GM19043 (cell line): ENCODE data around the gene TMEM126A.
"Not testable (repeated sequence)": the region's sequence is repeated elsewhere in the genome, so short reads cannot be mapped to it uniquely, and the experiment has no call there.

ENCODE experiments used
- ATAC-seq: cut with Tn5 transposase; IDR thresholded peaks from one replicate; pipeline ENCODE4 v1.9.1; 2021; ENCODE audit warnings: low read depth; ENCODE audit not compliant: unreplicated experiment

Gene TMEM126A

DNA sequence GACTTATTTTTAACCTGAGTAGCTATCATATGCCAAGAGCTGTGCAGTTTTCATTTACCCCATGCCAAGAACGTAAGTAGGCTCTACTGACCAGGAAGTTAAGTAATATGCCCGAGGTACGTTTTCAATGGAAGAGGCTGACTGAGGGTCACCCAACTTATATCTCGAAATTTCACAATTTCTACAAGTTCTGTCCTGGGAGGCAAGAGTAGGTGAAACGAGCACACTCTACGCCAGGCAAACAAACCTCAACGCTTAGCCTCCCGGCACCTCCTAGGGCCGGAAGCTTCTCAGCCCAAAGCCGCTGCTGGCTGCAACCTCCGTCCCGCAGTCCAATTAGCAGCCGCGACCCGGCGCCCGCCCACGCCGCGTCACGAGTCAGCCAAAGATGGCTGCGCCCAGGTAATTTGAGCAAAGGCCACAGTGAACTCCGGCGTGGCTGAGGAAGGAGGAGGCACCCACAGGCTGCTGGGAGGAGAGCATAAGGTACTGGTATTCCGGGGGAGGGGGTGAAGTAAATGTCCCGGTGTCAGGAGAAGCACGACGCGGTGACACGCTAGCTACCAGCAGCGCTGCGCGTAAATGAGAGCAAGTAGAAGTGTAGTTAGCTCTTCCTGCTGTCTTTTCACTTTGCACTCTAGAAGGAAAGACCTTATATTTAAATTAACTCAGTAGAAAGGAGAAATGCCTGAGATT is at the start of gene TMEM126A:
Gene TMEM126A, plus strand, starts transcription at position 364 of the 696 bp plus-strand sequence. CDS start 2,289 bp downstream, outside the sequence.
- ATAC-seq, result peak; percentile 99

DNA sequence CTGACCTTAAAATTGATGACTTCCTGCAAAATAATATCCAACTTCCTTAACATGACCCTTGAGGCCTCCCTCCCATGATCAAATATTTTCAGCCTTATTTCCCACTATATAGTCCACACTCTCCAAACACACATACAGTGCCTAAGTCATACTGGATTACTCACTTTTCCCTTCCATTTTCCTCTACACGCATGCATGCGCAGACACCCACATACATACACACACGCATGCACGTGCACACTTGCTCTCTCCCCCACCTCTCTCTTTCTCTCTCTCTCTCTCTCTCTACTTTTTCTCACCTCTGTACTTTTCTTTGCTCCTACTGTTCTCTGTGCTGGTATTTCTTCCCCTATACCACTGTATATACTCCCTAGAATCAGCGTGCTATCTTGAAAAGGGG is 48.7 kb upstream of the TMEM126A start:
- no peak for ATAC-seq

DNA sequence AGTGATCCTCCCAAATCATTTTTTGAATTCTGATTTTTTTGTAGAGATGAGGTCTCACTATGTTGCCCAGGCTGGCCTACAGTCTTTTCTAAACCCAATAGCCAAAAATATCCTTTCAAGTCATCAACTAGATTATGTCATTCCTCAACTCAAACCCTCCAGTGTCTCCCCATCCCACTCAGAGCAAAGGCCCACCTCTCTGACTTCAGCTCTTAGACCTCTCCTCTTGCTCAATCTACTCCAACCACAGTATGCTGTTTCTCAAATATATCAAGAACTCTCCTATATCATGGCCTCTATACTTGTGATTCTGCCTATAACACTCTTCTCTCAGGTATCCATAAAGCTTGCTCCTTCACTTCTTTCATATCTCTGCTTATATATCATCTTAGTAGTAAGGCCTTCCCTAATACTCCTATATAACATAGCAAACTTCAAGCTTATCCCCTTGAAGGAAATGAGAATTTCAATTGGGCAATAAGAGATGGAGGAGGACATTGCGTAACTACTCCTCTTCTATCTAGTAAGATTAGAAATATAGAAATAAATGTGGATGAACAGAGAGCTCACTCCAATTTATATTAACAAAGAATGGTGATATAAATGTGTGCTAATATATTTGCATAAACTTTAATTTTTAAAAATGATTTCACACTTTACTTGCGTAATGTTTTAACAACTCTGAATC is 45.1 kb upstream of the TMEM126A start:
- no peak for ATAC-seq

DNA sequence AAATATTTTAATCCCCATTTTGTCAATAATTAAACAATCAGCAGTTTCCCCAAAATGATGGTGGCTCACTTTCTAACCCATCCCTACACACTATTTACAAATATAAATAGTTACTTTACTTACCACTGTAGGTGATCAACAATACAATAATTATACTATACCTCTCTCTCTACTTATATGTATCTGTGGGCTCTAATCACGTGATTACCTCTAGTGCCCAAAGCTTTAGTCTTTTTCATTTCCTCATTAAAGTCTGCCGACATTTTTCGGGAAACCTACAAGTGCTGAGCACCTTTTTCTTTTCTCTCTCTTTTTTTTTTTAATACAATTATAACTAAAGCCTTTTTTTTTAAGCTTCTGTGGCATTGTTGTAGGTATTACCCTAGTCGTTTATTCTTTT is 44.5 kb upstream of the TMEM126A start:
- ATAC-seq, result no peak

DNA sequence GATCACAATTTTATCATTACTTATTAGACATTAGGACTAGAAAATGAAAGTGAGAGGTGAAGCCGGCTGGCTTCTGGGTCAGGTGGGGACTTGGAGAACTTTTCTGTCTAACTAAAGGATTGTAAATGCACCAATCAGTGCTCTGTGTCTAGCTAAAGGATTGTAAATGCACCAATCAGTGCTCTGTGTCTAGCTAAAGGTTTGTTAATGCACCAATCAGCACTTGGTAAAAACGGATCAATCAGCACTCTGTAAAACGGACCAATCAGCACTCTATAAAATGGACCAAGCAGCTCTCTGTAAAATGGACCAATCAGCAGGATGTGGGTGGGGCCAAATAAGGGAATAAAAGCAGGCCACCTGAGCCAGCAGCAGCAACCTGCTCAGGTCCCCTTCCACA is 41.5 kb upstream of the TMEM126A start:
- ATAC-seq, result not testable (repeated sequence)

DNA sequence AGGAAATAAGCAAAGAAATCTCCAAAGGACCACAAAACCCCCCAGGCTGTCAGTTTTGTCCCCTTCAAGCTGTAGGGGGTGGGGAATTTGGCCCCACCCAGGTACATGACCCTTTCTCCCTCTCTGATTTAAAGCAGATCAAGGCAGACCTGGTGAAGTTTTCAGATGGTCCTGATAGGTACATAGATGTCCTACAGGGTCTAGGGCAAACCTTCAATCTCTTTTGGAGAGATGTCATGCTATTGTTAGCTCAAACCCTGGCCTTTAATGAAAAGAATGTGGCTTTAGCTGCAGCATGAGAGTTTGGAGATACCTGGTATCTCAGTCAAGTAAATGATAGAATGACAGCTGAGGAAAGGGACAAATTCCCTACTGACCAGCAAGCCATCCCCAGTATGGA is 39.1 kb upstream of the TMEM126A start:
- not testable (repeated sequence) for ATAC-seq

DNA sequence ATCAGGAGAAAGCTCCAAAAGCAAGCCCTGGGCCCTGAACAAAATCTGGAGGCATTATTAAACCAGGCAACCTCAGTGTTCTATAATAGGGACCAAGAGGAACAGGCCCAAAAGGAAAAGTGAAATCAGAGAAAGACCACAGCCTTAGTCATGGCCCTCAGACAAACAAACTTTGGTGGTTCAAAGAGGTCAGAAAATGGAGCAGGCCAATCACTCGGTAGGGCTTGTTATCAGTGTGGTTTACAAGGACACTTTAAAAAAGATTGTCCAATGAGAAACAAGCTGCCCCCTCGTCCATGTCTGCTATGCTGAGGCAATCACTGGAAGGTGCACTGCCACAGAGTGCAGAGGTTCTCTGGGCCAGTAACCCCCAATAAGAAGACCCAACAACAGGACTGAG is 38.5 kb upstream of the TMEM126A start:
- not testable (repeated sequence) for ATAC-seq

DNA sequence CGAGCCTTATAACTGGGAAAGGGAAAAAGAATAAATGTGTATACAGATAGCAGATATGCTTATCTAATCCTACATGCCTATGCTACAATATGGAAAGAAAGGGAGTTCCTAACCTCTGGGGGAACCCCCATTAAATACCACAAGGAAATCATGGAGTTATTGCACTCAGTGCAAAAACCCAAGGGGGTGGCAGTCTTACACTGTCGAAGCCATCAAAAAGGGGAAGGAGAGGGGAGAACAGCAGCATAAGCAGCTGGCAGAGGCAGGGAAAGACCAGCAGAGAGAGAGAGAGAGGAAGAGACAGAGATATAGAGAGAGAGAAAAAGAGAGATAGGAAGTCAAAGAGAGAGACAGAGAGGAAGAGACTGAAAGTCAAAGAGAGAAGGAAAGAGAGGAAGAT is 36.1 kb upstream of the TMEM126A start:
- not testable (repeated sequence) for ATAC-seq

DNA sequence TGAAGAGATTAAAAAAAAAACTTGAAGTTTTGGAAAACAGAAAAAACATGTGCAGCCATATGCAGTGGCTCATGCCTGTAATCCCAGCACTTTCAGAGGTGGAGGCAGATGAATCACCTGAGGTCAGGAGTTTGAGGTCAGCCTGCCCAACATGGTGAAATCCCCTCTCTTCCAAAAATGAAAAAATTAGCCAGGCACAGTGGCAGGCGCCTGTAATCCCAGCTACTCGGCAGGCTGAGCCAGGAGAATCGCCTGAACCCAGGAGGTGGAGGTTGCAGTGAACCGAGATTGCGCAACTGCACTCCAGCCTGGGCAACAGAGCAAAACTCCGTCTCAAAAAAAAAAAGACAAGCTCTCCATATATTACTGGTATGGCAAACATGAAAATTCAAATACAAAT is 28.3 kb upstream of the TMEM126A start:
- ATAC-seq, result no peak

DNA sequence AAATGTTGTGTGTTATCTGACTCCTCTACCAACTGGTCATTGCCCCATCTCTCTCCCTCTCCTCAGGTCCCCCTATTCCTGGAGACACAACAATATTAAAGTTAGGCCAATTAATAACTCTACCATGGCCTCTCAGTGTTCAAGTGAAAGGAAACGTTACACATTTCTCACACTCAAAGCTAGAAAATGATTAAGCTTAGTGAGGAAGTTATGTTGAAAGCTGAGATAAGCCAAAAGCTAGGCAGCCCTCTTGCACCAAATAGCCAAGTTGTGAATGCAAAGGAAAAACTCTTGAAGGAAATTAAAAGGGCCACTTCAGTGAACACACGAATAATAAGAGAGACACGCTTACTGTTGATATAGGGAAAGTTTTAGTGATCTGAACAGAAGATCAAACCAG is 27.5 kb upstream of the TMEM126A start:
- no peak for ATAC-seq

DNA sequence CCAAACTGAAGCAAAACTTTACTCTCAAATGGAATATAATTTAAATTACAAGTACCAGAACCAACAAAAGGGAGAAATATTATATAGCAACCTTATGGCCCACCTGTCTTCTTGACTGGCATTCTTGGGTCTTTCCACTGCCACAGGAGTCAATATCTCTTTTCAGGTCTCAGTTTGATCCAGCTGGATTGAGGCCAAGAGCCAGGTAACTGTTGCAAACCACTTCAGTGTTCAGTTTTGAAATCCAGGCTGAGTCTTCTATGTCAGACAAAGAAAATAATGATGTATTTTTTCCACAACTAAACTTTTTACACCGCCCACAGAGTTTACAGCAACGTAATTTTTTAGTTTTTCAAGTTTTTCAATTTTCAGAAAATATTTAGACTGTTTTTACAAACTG is 21.3 kb upstream of the TMEM126A start:
- no peak for ATAC-seq

DNA sequence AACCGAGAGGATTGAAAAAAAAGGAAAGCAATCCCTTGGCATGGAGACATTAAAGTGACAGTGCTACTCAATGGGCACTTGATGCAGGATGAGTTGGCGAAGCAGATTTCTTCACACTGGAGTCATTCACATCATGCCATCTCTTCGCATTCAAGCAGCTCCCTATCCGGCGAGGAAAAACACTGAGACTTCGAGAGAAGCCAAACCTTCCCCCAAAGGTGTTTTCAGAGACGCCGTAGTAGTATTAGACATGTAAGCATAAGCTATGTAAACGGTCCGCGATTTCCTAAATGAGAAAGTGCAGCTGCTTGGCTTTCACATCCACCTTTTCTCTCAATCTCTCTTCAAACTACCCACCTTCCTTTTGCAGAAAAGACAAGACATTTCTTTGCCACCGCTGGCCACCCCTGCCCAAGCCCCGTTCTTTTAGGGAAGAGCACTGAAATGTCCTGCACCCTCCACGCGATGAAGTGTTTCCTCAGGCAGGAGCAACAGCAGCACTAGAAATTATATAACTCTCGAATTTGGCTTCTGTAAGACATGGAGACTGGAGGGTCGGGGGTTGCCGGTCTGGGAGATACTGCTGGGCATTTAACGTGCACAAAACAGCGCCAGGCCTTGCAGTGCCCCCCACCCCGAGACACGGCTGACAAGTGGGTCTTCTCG is 20.3 kb upstream of the TMEM126A start, which contains the start of gene DLG2:
Gene DLG2, minus strand, starts transcription at position 13 of the 666 bp plus-strand sequence.
- ATAC-seq, result no peak

DNA sequence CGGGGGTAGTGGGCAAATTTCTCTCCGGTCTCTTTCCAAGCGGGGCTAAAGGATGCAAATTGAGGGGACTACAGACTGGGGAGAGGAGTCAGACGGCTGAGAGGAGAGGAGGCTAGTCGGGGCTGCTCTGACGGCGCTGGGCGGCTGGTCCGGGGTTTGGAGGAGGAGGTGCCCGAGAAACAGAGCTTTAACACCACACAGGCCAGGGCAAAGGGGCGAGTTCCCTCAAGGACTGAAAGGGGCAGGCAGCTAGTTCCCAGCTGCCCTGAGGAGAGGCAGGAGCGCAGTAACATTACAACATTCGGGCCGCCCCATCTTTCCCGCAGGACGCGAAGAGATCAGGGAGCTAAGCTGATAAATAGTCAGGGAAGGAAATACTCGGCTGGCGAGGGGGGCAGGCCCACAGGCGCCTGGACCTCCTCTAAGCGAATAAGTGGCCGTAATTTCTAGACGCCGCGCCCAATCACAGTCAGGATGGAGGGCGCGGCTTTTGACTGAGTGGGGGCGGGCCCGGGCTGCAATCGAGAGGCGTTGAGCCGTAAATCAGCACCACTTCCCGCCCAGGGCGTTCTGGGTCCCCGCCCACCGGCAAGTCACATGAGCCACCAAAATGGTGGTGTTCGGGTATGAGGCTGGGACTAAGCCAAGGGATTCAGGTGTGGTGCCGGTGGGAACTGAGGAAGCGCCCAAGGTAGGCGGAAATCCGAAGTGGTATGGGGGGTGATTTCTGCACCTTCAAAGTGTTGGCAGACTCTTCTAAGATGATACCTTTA is 19.6 kb upstream of the TMEM126A start, which contains the start of gene TMEM126B:
Gene TMEM126B, plus strand, starts transcription at position 596 of the 773 bp plus-strand sequence. Its CDS starts 15 bp downstream, at position 611.
- ATAC-seq, result peak; percentile 99

DNA sequence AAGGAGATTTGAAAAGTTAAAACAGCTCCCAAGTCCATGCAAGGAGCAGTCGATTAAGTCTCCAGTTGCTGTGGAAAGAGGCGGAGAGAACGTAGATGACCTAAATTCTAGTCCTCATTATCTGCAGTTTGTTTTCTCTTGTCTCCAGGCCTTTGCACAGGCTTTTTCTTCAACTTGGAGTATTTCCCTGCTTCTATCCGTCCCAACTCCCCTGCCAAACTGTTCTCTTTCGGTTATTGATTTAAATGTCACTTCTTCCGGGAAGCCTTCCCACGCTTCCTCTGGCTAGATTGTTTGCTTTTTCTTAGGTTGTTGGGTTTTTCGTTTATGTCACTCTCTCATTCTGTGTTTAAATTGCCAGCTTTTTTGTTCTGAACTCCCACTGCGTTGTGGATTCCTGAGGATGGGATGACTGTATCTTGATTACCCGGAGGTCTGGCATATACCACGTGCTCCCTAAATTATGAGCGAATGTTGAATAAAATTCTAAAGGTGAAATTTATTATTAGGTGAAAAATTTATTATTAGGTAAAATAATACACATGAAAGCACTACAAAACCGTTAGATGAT is 18.9 kb upstream of the TMEM126A start:
- ATAC-seq, result peak; percentile 4

DNA sequence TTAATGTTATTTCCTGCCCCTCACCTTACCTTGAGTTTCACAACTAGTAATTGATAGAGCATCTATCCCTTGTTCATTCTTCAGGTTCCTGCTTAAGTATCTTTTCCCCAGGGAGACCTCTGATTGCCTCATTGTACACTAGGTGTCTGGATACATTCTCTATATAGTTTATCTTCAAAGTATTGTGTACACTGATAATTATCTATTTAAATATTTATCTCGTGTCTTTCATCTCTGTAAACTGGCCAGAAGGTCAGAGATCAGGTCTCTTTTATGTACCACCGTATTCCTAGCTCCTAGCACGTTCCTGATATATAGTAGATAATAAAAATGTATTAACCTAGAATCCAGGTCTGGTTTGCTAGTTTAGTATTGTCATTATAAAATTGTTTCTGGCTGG is 13.0 kb upstream of the TMEM126A start:
- ATAC-seq, result no peak

DNA sequence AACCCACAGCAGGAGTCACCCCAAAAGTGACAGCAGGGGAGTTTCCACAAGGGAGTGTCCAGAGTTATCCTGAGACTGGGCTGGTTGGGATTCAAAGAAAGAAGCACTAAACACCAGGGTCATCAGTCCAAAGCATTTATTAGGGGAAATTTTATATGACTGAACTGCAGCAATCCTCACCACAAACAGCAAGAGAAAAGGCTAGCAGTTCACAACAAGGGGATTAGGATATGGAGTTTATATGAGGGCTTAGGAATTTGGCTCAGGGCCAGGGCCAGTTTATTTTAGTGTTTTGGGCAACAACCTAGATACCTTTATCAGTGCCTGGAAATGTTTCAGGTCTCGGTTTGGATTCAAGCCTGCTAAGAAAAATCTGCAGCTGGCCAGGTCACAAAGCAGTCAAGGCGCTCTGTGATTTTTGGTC is 4.6 kb upstream of the TMEM126A start:
- no peak for ATAC-seq

DNA sequence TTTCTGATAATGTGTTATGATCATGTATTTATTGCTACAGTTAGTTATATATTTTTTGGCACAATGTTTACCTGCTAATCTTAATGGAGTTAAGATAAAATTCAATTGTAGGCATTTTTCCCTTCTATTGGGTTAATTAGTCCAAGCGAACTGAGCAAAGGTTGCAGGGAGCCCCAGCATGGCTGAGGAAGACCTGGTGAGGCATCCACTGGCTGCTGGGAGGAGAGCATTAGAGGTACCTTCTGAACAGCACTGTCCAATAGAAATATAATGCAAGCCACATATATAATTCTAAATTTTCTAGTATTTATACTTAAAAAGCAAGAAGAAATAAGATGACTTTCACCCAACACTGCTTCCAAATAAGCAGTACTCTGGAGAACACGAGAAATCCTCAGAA is 689 bp upstream of the TMEM126A start:
- no peak for ATAC-seq

DNA sequence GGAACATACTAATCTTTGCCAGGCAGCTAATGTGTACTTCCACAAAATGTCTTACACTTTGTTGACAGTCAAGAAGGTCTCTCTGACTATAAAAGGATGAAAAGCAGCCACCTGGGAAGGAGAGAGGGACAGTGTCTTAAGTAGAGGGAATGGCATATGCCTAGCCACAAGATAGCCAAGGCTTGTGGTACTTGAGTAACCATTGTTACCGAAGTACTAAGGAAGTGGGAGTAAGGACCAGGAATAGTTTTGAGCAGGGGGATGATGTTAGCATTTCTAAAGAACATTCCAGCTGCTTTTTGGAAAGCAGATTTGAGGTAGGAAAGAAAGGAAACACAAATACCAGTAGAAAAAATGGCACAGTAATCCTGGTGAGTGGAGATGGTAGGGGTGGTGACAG is 3.4 kb downstream of the TMEM126A start:
- no peak for ATAC-seq

DNA sequence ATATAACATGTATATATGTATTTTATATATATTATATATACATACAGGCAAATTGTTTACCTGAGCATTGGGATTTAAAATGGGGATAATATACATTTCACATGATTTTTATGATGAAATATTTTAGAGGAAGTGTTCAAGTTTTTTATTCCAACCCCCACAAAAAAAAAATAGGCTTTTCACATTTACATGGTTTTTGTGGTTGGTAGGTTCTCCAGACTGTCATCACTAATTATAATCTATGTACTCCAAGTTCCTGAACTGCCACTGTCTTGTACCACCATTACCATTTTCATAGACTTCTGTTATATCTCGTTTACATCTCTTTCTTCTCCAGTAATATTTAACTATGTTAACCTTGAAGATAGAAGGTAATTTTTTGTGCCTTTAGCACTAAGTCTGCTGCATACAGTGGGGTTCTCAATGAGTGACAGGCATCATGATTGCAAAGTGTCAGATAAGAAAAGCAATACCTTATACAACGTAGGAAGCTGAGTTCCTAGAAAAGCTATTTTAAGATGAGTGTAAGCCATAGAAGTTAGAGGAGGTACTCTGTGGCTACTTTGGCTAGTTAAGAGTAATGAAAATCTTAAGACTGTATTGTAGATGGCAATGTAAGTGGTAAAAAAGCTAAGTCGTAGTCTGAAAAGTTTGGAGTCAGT is 5.2 kb downstream of the TMEM126A start:
- ATAC-seq, result no peak

DNA sequence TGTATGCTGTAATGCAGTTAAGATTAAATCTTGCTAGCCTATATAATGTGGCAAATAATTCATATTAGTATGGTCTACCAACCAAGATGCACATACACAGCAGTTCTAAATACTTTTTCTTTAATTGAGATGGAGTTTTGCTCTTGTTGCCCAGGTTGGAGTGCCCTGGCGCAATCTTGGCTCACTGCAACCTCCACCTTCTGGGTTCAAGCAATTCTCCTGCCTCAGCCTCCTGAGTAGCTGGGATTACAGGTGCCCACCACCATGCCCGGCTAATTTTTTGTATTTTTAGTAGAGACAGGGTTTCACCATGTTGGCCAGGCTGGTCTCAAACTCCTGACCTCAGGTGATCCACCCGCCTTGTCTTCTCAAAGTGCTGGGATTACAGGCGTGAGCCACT is 6.6 kb downstream of the TMEM126A start:
- ATAC-seq, result not testable (repeated sequence)
